Endothelial cell of umbilical vein (primary cell): Measurements from ENCODE around the gene AKT1. TPM values are rescaled to one million over a fixed set of nuclear protein-coding genes. Genes with fewer than 3 reads are reported as not detected.

Experiments used
- BruUV-seq: library from RNA; stranded (reverse); fragments of 400-500 nt; replicated peaks from 2 replicates; lab custom pipeline; 2021; lab: Mats Ljungman, UMichigan
- CTCF ChIA-PET: fragments of 300-600, 350-600 bp; sonication (Branson Sonifier 250); formaldehyde crosslinking; loops from one replicate; lab custom pipeline; 2021; ENCODE audit warnings: antibody characterized with exemption, inconsistent platforms; lab: Charles Lee
- POLR2A ChIA-PET: fragments of 300-600, 350-600 bp; sonication (Branson Sonifier 250); formaldehyde crosslinking; loops from one replicate; lab custom pipeline; 2021; ENCODE audit warnings: antibody characterized with exemption, inconsistent platforms; lab: Charles Lee
- DNase-seq: peaks from one replicate; pipeline ENCODE4 v3.0.0-alpha.2; 2011; ENCODE audit warnings: low read depth, low spot score
- FAIRE-seq: peaks from 2 replicates; lab custom pipeline; 2011; peaks lifted over from hg19 to GRCh38; lab: Jason Lieb, UNC
- H2AFZ ChIP-seq: 2 replicates; pipeline ENCODE4 v1.6.0; 2012; ENCODE audit warnings: low read depth, low read length, control low read depth, inconsistent platforms
- H3K27ac ChIP-seq: 2 replicates; pipeline ENCODE4 v1.5.1; 2011; ENCODE audit warnings: low read depth, mild to moderate bottlenecking, control low read depth, low read length, moderate library complexity; ENCODE audit not compliant: insufficient read depth
- H3K27me3 ChIP-seq, 2 experiments: 2 replicates each; pipeline versions ENCODE4 v1.6.0 to v1.6.1; 2011; ENCODE audit warnings: low read length in 2 of 2, mixed read lengths in 1 of 2; ENCODE audit not compliant: control insufficient read depth in 2 of 2, insufficient read depth in 2 of 2
- H3K36me3 ChIP-seq, 2 experiments: 2 replicates in 1 of 2; 3 replicates in 1 of 2; pipeline ENCODE4 v1.5.1; 2011; ENCODE audit warnings: low read length in 2 of 2, mild to moderate bottlenecking in 1 of 2, moderate library complexity in 1 of 2; ENCODE audit not compliant: control insufficient read depth in 2 of 2, insufficient read depth in 2 of 2; ENCODE audit errors: extremely low read depth in 1 of 2
- H3K4me1 ChIP-seq: 3 replicates; pipeline ENCODE4 v1.5.1; 2011; ENCODE audit warnings: mild to moderate bottlenecking, low read length; ENCODE audit not compliant: control insufficient read depth, insufficient read depth; ENCODE audit errors: extremely low read depth
- H3K4me2 ChIP-seq: 2 replicates; pipeline ENCODE4 v1.6.1; 2011; ENCODE audit warnings: low read length, control low read depth, mixed read lengths; ENCODE audit not compliant: insufficient read depth
- H3K4me3 ChIP-seq, 3 experiments: fragments of 200-600 bp in 1 of 3; sonication (generic), shearing (Covaris generic) in 1 of 3; replicated peaks in 1 of 3; 2 replicates each; pipeline ENCODE4 v1.5.1; 2011 to 2016; ENCODE audit warnings: control low read depth in 3 of 3, low read length in 3 of 3, mild to moderate bottlenecking in 2 of 3, inconsistent platforms in 1 of 3, low read depth in 1 of 3, moderate library complexity in 1 of 3; ENCODE audit not compliant: insufficient read depth in 1 of 3
- H3K79me2 ChIP-seq: 2 replicates; pipeline ENCODE4 v1.6.0; 2012; ENCODE audit warnings: low read length, inconsistent platforms; ENCODE audit not compliant: control insufficient read depth, insufficient read depth
- H3K9ac ChIP-seq: replicated peaks from 2 replicates; pipeline ENCODE3; 2011; ENCODE audit warnings: low read length, control low read depth; ENCODE audit not compliant: insufficient read depth; ENCODE audit errors: extremely low read depth
- H3K9me1 ChIP-seq: replicated peaks from 3 replicates; pipeline ENCODE4 v1.6.0; 2011; ENCODE audit warnings: mild to moderate bottlenecking, low read length; ENCODE audit not compliant: control insufficient read depth, insufficient read depth; ENCODE audit errors: extremely low read depth
- H3K9me3 ChIP-seq: replicated peaks from 2 replicates; pipeline ENCODE4 v1.5.1; 2012; ENCODE audit warnings: low read length, inconsistent platforms; ENCODE audit not compliant: control insufficient read depth, insufficient read depth
- H4K20me1 ChIP-seq: replicated peaks from 2 replicates; pipeline ENCODE3; 2011; ENCODE audit warnings: mild to moderate bottlenecking, low read length; ENCODE audit not compliant: control insufficient read depth, insufficient read depth; ENCODE audit errors: extremely low read depth
- CTCF ChIP-seq, 2 donors: IDR thresholded peaks; 1 replicate in 1 of 2; 2 replicates in 1 of 2; pipeline ENCODE4 v1.5.1; 2011; ENCODE audit warnings: low read length in 2 of 2, mild to moderate bottlenecking in 2 of 2, moderate library complexity in 2 of 2, control low read depth in 1 of 2, inconsistent platforms in 1 of 2, low read depth in 1 of 2; ENCODE audit not compliant: insufficient read depth in 1 of 2; ENCODE audit errors: extremely low read depth in 1 of 2
- EZH2 ChIP-seq: IDR thresholded peaks from 2 replicates; pipeline ENCODE4 v1.6.1; 2012; ENCODE audit warnings: borderline replicate concordance, low read depth, mild to moderate bottlenecking, moderate library complexity, low read length, inconsistent platforms; ENCODE audit not compliant: severe bottlenecking
- FOS ChIP-seq: IDR thresholded peaks from 2 replicates; pipeline ENCODE4 v1.6.1; 2011; ENCODE audit warnings: mild to moderate bottlenecking, low read length, moderate library complexity, borderline replicate concordance; ENCODE audit not compliant: insufficient read depth
- GATA2 ChIP-seq: IDR thresholded peaks from 2 replicates; pipeline ENCODE4 v1.7.0; 2011; ENCODE audit warnings: low read depth, mild to moderate bottlenecking, moderate library complexity, mixed read lengths, low read length; ENCODE audit not compliant: insufficient read length, insufficient read depth
- JUN ChIP-seq: IDR thresholded peaks from 2 replicates; pipeline ENCODE4 v1.6.1; 2011; ENCODE audit warnings: borderline replicate concordance, low read depth; ENCODE audit not compliant: insufficient read length, insufficient read depth
- MAX ChIP-seq: IDR thresholded peaks from 2 replicates; pipeline ENCODE4 v1.6.1; 2011; ENCODE audit not compliant: insufficient read depth, insufficient read length
- MYC ChIP-seq: IDR thresholded peaks from one replicate; pipeline ENCODE4 v1.6.1; 2011; ENCODE audit warnings: mild to moderate bottlenecking, low read depth, low read length
- POLR2A ChIP-seq: IDR thresholded peaks from 2 replicates; pipeline ENCODE4 v1.6.1; 2012; ENCODE audit warnings: low read depth, mild to moderate bottlenecking, control low read depth, low read length
- POLR2AphosphoS5 ChIP-seq: IDR thresholded peaks from 2 replicates; pipeline ENCODE4 v1.6.1; 2012; ENCODE audit warnings: low read depth, mild to moderate bottlenecking, control low read depth, low read length, moderate library complexity; ENCODE audit not compliant: insufficient read depth
- dilution Hi-C: fragments of 300-500 bp; cut with MboI; formaldehyde crosslinking; loops from one replicate; pipeline ENCODE4 v1.15.0; 2019; ENCODE audit warnings: low sequenced_read_pairs; ENCODE audit not compliant: extremely low pct_ligation_motif_present
- intact Hi-C: fragments of 100-400 bp; cut with micrococcal nuclease; formaldehyde crosslinking; loops from one replicate; pipeline ENCODE4 v1.10.0; 2022
- polyA plus RNA-seq, 4 experiments: library from polyadenylated mRNA; depleted of rRNA in 3 of 4; stranded (reverse) in 3 of 4; unstranded in 1 of 4; fragments of >200 nt; gene quantifications; 2 replicates each; pipeline versions ENCODE4 v1.2.1 to v1.2.3, GENCODE V29; 2011 to 2012; ENCODE audit warnings: missing spikeins in 1 of 4
- total RNA-seq: library from RNA; stranded (reverse); gene quantifications from 2 replicates; pipeline ENCODE4 v1.2.3, GENCODE V29; 2021

Gene AKT1
- total and polyA plus RNA-seq, 2 donors (not counting 3 experiments of a cell fraction or from before 2014, with no cell fraction given) = 177 to 191 TPM

DNA sequence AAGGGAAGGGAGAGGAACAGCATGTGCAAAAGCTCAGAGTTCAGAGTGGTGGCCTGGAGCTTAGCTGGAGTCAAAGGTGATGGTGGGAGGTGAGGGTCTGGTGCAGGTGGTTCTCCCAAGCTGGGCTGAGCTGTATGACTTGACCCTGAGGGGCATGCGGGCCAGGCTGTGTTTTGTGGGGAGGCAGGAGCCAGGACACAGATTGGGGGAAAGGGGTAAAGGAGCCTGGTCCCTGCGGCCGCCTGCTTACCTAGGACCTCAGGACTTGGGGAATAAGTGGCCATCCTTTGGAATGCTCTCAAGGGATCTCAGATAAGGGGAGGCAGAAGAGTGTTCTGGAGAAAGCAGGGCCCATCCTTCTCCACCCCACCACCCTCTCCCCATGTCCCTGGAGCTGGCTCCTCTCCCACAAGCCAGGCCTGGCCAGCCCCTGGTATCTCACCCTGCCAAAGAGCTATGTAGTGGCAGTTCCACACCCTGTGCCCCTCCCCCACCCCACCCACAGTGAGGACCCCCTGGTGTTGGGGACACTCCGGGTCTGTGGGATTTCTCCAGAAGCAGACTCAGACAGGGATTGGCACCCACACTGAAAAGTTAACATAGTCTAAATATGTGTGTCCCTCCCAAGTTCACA is 49.6 kb upstream of the AKT1 start:
- BruUV-seq = no TSS peak
- Histone ChIP-seq H3K4me1 (no peaks in the 10 kb centered on the region), H4K20me1 (no peaks in the 10 kb centered on the region), H3K9me1 (no peaks in the 10 kb centered on the region), H3K27ac (no peak overlapping the region), H3K9me3 (no peaks in the 10 kb centered on the region), H3K9ac (no peak overlapping the region), H3K4me2 (no peak overlapping the region), H3K4me3 (no peak overlapping the region), H2AFZ (no peak overlapping the region), H3K36me3 (no peaks in the 10 kb centered on the region), H3K27me3 (peaks cover 47 to 55% of the 10 kb centered on the region in 2 experiments), H3K79me2 (no peaks in the 10 kb centered on the region)
- CTCF ChIA-PET = interaction anchor here (1.1 kb wide), 1 partner anchor 18 kb away, joined by 3 read pairs; no protein-coding TSS in a partner anchor
- DNase-seq (no peak), FAIRE-seq (no peak)
- intact Hi-C loops (no loop called here), dilution Hi-C loops (no loop called here)
- POLR2A ChIA-PET = no interaction called here
- no peak for TF ChIP-seq MYC
- TF ChIP-seq POLR2A = no peak
- TF ChIP-seq POLR2AphosphoS5 = no peak
- TF ChIP-seq EZH2 = no peak
- TF ChIP-seq CTCF (IDR thresholded peaks at IDR 0.05; ENCODE audit: extremely low read depth in 1 of 2, insufficient read depth in 1 of 2, low read depth in 1 of 2, low read length in 2 of 2) = no peak
- TF ChIP-seq GATA2 = no peak
- TF ChIP-seq MAX = no peak
- no peak for TF ChIP-seq FOS
- TF ChIP-seq JUN = no peak
